ENCODE measurements around the gene RARA. TPM values are rescaled to one million over a fixed set of nuclear protein-coding genes. Genes with fewer than 3 reads are reported as not detected.
"Not testable (repeated sequence)": the region's sequence is repeated elsewhere in the genome, so short reads cannot be mapped to it uniquely, and the experiment has no call there.

The RARA gene
- total RNA-seq, 1 experiment from 2014 or later: 29.6 TPM

GRCh38 chr17:40297511-40297910 lies 11.5 kb upstream of the RARA start:
- no peak for DNase-seq (ENCODE audit: low read depth)

- DNase-seq (ENCODE audit: low read depth): no peak
Measured at GRCh38 chr17:40298726-40299125, 10.3 kb upstream of the RARA start.

- DNase-seq (ENCODE audit: low read depth): not testable (repeated sequence)
Measured at GRCh38 chr17:40299159-40299757, 9.7 kb upstream of the RARA start.

- no peak for DNase-seq (ENCODE audit: low read depth)
Measured at GRCh38 chr17:40301315-40301714, 7.7 kb upstream of the RARA start.

- peak; percentile 86 for DNase-seq (ENCODE audit: low read depth)
Measured at GRCh38 chr17:40303009-40303657, 5.8 kb upstream of the RARA start.

GRCh38 chr17:40303708-40304551 lies 5.0 kb upstream of the RARA start:
- DNase-seq (ENCODE audit: low read depth): peak; percentile 85

- peak; percentile 65 for DNase-seq (ENCODE audit: low read depth)
Measured at GRCh38 chr17:40304552-40304863, 4.5 kb upstream of the RARA start.

GRCh38 chr17:40304866-40305265 lies 4.1 kb upstream of the RARA start:
- DNase-seq (ENCODE audit: low read depth): not testable (repeated sequence)

GRCh38 chr17:40306395-40306794 lies 2.6 kb upstream of the RARA start:
- DNase-seq (ENCODE audit: low read depth): no peak

- DNase-seq (ENCODE audit: low read depth): no peak
Measured at GRCh38 chr17:40307001-40307730, 1.8 kb upstream of the RARA start.

- no peak for DNase-seq (ENCODE audit: low read depth)
Measured at GRCh38 chr17:40307740-40308239, 1.2 kb upstream of the RARA start.

GRCh38 chr17:40309949-40310510 lies 1.1 kb downstream of the RARA start:
- no peak for DNase-seq (ENCODE audit: low read depth)

GRCh38 chr17:40310882-40311391 lies 2.0 kb downstream of the RARA start:
- DNase-seq (ENCODE audit: low read depth): no peak

GRCh38 chr17:40311575-40311974 lies 2.6 kb downstream of the RARA start:
- DNase-seq (ENCODE audit: low read depth): peak; percentile 75

- DNase-seq (ENCODE audit: low read depth): peak; percentile 80
Measured at GRCh38 chr17:40312131-40312731, 3.3 kb downstream of the RARA start.

- no peak for DNase-seq (ENCODE audit: low read depth)
Measured at GRCh38 chr17:40312893-40313667, 4.1 kb downstream of the RARA start.

- no peak for DNase-seq (ENCODE audit: low read depth)
Measured at GRCh38 chr17:40313668-40314583, 4.9 kb downstream of the RARA start.

GRCh38 chr17:40314584-40314956 lies 5.6 kb downstream of the RARA start:
- peak; percentile 95 for DNase-seq (ENCODE audit: low read depth)

GRCh38 chr17:40315206-40315605 lies 6.2 kb downstream of the RARA start:
- DNase-seq (ENCODE audit: low read depth): no peak
